HG03064 (cell line): ENCODE measurements around the gene TNS1.

Experiments
- ATAC-seq: cut with Tn5 transposase; IDR thresholded peaks from one replicate; pipeline ENCODE4 v1.9.1; 2021; ENCODE audit warnings: low read depth; ENCODE audit not compliant: unreplicated experiment

Gene TNS1

GRCh38 chr2:217964275-217965161 lies 38.3 kb downstream of the TNS1 start:
- ATAC-seq: no peak

- no peak for ATAC-seq
Observed at GRCh38 chr2:217960351-217960750, 42.4 kb downstream of the TNS1 start.

- no peak for ATAC-seq
Observed at GRCh38 chr2:217959723-217960122, 43.1 kb downstream of the TNS1 start.

GRCh38 chr2:217958884-217959225 lies 43.9 kb downstream of the TNS1 start:
- ATAC-seq: no peak

- ATAC-seq: no peak
Observed at GRCh38 chr2:217958206-217958883, 44.5 kb downstream of the TNS1 start.

GRCh38 chr2:217956586-217957457 lies 46.0 kb downstream of the TNS1 start:
- ATAC-seq: no peak

GRCh38 chr2:217955881-217956493 lies 46.8 kb downstream of the TNS1 start:
- ATAC-seq: no peak

- ATAC-seq: no peak
Observed at GRCh38 chr2:217954971-217955740, 47.6 kb downstream of the TNS1 start.

- no peak for ATAC-seq
Observed at GRCh38 chr2:217954469-217954868, 48.3 kb downstream of the TNS1 start.

GRCh38 chr2:217954051-217954450 lies 48.7 kb downstream of the TNS1 start:
- ATAC-seq: no peak

- no peak for ATAC-seq
Observed at GRCh38 chr2:217953531-217953932, 49.3 kb downstream of the TNS1 start.

GRCh38 chr2:217953011-217953481 lies 49.7 kb downstream of the TNS1 start:
- no peak for ATAC-seq

- no peak for ATAC-seq
Observed at GRCh38 chr2:217952409-217952808, 50.4 kb downstream of the TNS1 start.

GRCh38 chr2:217951521-217952247 lies 51.1 kb downstream of the TNS1 start:
- ATAC-seq: no peak

- ATAC-seq: no peak
Observed at GRCh38 chr2:217951091-217951490, 51.7 kb downstream of the TNS1 start.

GRCh38 chr2:217950401-217950871 lies 52.4 kb downstream of the TNS1 start:
- no peak for ATAC-seq

- no peak for ATAC-seq
Observed at GRCh38 chr2:217949447-217949846, 53.3 kb downstream of the TNS1 start.

- no peak for ATAC-seq
Observed at GRCh38 chr2:217948897-217949296, 53.9 kb downstream of the TNS1 start.

GRCh38 chr2:217948351-217948791 lies 54.4 kb downstream of the TNS1 start:
- ATAC-seq: no peak
